GM23248 (cell line): ENCODE results near the gene XRCC5. TPM values are rescaled to one million over a fixed set of nuclear protein-coding genes. Genes with fewer than 3 reads are reported as not detected.

ENCODE experiments used
- DNase-seq: peaks from one replicate; pipeline ENCODE4 v3.0.0-alpha.2; 2015
- H2AFZ ChIP-seq: fragments of 200-600 bp; sonication (generic); 2 replicates; pipeline ENCODE4 v1.6.1; 2016; ENCODE audit warnings: antibody characterized with exemption
- H3F3A ChIP-seq: fragments of 200-600 bp; sonication (generic); 2 replicates; pipeline ENCODE4 v1.6.1; 2016; ENCODE audit warnings: mild to moderate bottlenecking, antibody characterized with exemption, mixed run types; ENCODE audit not compliant: insufficient read depth
- H3K27ac ChIP-seq: fragments of 200-600 bp; sonication (generic); 2 replicates; pipeline ENCODE4 v1.5.1; 2016; ENCODE audit warnings: mild to moderate bottlenecking
- H3K27me3 ChIP-seq: fragments of 200-600 bp; sonication (generic); replicated peaks from 2 replicates; pipeline ENCODE4 v1.6.1; 2016; ENCODE audit warnings: mild to moderate bottlenecking; ENCODE audit not compliant: insufficient read depth
- H3K36me3 ChIP-seq: fragments of 200-600 bp; sonication (generic); 2 replicates; pipeline ENCODE4 v1.6.1; 2016; ENCODE audit warnings: low read depth, mild to moderate bottlenecking
- H3K4me1 ChIP-seq: fragments of 200-600 bp; sonication (generic); 2 replicates; pipeline ENCODE4 v1.6.1; 2016; ENCODE audit warnings: mild to moderate bottlenecking; ENCODE audit not compliant: insufficient read depth
- H3K4me2 ChIP-seq: fragments of 200-600 bp; sonication (generic); one replicate; pipeline ENCODE4 v1.6.1; 2016; ENCODE audit warnings: mild to moderate bottlenecking; ENCODE audit not compliant: unreplicated experiment
- H3K4me3 ChIP-seq: fragments of 200-600 bp; sonication (generic); 2 replicates; pipeline ENCODE4 v1.5.1; 2016; ENCODE audit warnings: mild to moderate bottlenecking
- H3K79me2 ChIP-seq: fragments of 200-600 bp; sonication (generic); 2 replicates; pipeline ENCODE4 v1.6.1; 2016; ENCODE audit warnings: mild to moderate bottlenecking; ENCODE audit not compliant: insufficient read depth
- H3K9ac ChIP-seq: fragments of 200-600 bp; sonication (generic); 2 replicates; pipeline ENCODE4 v1.6.1; 2016; ENCODE audit warnings: mild to moderate bottlenecking
- H3K9me2 ChIP-seq: fragments of 200-600 bp; sonication (generic); 2 replicates; pipeline ENCODE4 v1.6.1; 2016; ENCODE audit warnings: mixed run types, mild to moderate bottlenecking, moderate library complexity; ENCODE audit not compliant: insufficient read depth
- H3K9me3 ChIP-seq: fragments of 200-600 bp; sonication (generic); one replicate; pipeline ENCODE4 v1.6.1; 2017; ENCODE audit warnings: low read depth
- H4K20me1 ChIP-seq: fragments of 200-600 bp; sonication (generic); 2 replicates; pipeline ENCODE4 v1.6.0; 2016; ENCODE audit not compliant: insufficient read depth
- EZH2 ChIP-seq: fragments of 200-600 bp; sonication (generic); IDR thresholded peaks from 2 replicates; pipeline ENCODE4 v1.6.1; 2018; ENCODE audit warnings: antibody characterized with exemption, mild to moderate bottlenecking; ENCODE audit not compliant: insufficient read depth, poor library complexity, severe bottlenecking
- EZH2phosphoT487 ChIP-seq: fragments of 200-600 bp; sonication (generic); IDR thresholded peaks from 2 replicates; pipeline ENCODE4 v1.6.1; 2018; ENCODE audit warnings: antibody characterized with exemption, moderate library complexity, mild to moderate bottlenecking, low read depth; ENCODE audit not compliant: insufficient read depth
- WGBS, 2 experiments: methylation state at CpG; one replicate each; pipeline ENCODE4 v1.1.6; 2015 to 2017; ENCODE audit warnings: low lambda C conversion rate in 2 of 2, low coverage in 1 of 2; ENCODE audit errors: missing lambda C conversion rate in 2 of 2; 5-methylcytosine and 5-hydroxymethylcytosine counted together
- in situ Hi-C: fragments of 300-500 bp; cut with MboI; formaldehyde crosslinking; loops from 2 replicates; pipeline ENCODE4 v1.15.0; 2020
- polyA plus RNA-seq: library from polyadenylated mRNA; unstranded; fragments of >200 nt; fragmentation: Nextera tagmentation; extraction: Ambion mirVana; gene quantifications from 2 replicates; pipeline ENCODE4 v1.2.1, GENCODE V29; 2016
- total RNA-seq: library from RNA; depleted of rRNA; stranded (reverse); fragments of >200 nt; shearing (Covaris generic); gene quantifications from 2 replicates; pipeline ENCODE4 v1.2.3, GENCODE V29; 2014

XRCC5 gene
- total and polyA plus RNA-seq, 2 experiments from 2014 or later: 197 to 249 TPM

DNA sequence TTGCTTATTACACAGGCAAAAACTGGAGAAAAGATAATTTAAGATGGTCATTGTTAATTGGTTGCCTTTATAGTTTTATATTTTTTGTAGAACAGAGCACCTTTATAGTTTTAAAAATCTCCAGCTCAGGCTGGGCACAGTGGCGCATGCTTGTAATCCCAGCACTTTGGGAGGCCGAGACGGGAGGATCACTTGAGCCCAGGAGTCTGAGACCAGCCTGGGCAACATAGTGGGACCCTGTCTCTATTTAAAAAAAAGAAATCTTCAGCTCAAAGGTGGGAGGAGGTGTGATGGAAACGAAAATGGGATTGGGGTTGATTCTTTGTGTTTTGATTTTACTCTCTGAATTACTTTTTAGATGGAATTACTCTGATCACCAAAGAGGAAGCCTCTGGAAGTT is 85.4 kb downstream of the XRCC5 start:
- Histone ChIP-seq H3K4me1 (peaks cover 24% of the 10 kb centered on the region), H3K4me2 (no peak overlapping the region), H3K36me3 (peaks cover 59% of the 10 kb centered on the region), H3K9me3 (no peaks in the 10 kb centered on the region), H2AFZ (no peak overlapping the region), H3K4me3 (no peak overlapping the region), H3K9me2 (no peaks in the 10 kb centered on the region), H3K9ac (no peak overlapping the region), H3K27me3 (no peaks in the 10 kb centered on the region), H3K79me2 (peaks cover 41% of the 10 kb centered on the region), H3F3A (peaks cover 47% of the 10 kb centered on the region), H4K20me1 (0 out of 2 replicates have a peak, but pooled peaks cover 3% of the 10 kb centered on the region), H3K27ac (no peak overlapping the region)
- 98 to 99% methylated on average over 4 of the region's 4 CpGs for WGBS, 2 experiments
- no peak for DNase-seq
- in situ Hi-C loops: no loop called here
- TF ChIP-seq EZH2phosphoT487: no peak
- TF ChIP-seq EZH2: no peak

DNA sequence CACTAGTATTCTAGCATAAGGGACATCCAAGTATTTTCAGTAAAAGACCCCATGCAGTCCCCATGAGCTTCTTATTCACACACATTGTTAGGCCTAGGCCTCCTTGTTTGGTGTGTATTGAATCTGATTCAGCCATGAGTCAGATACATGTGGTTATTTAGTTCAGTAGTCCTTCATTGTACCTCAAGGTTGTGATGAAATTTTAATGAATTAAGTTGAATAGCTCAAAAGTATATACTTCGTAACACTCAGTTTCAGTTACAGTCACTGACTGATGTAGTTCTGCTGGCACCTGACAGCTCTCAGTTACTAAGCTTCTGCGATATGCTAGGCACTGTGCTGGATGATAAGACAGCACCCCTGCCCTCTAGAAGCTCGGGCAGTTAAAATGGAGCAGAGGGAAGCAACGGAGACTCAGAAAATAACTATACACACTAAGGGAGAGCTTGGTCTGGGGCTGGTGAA is 86.4 kb downstream of the XRCC5 start:
- H3K27ac ChIP-seq: peak overlapping the region; percentile 72
- H4K20me1 ChIP-seq: no peaks in the 10 kb centered on the region
- peaks cover 67% of the 10 kb centered on the region for H3K36me3 ChIP-seq
- peak overlapping the region; percentile 52 for H3K4me2 ChIP-seq
- peak overlapping the region; percentile 30 for H3K4me3 ChIP-seq
- no peak overlapping the region for H2AFZ ChIP-seq
- WGBS, 2 experiments: 4 to 7% methylated on average over 4 of the region's 4 CpGs
- H3K9me2 ChIP-seq: no peaks in the 10 kb centered on the region
- H3K79me2 ChIP-seq: peaks cover 33% of the 10 kb centered on the region
- peak overlapping the region; percentile 48 for H3K9ac ChIP-seq
- peak; percentile 90 for DNase-seq
- in situ Hi-C loops: no loop called here
- H3K27me3 ChIP-seq: no peaks in the 10 kb centered on the region
- peak; percentile 97 for TF ChIP-seq EZH2phosphoT487
- no peak for TF ChIP-seq EZH2
- no peaks in the 10 kb centered on the region for H3K9me3 ChIP-seq
- H3K4me1 ChIP-seq: peaks cover 20% of the 10 kb centered on the region
- peaks cover 41% of the 10 kb centered on the region for H3F3A ChIP-seq

DNA sequence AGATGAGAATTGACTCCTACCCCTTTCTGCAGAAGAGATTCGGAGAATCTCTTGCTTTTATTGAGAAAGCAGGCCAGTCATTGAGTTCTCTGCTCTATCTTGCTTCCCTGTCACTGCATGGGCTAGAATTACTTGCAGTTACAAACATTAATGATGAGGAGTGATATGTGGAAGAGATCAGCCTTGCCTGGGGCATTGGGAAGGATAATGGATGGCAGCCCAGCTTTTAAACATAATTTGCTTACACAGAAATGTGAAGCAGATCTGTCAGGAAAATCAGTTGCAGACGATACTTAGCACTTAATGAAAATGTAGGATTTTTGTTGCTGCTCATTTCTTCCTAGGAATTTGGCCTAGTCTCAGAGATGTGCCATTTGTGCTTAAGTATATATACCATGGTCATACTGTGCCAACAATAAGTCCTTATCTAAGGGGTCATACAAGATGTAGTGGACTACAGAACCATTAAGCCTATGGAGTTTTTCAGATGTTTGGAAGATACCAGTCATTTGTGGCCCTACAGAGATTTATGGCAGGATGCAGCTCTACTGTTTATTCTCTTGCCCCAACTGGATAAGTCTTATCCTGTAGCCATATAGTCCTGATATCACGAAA is 92.7 kb downstream of the XRCC5 start:
- WGBS, 2 experiments: 74% methylated on average over 3 of the region's 3 CpGs
- Histone ChIP-seq H3K4me2 (no peak overlapping the region), H3K9me3 (no peaks in the 10 kb centered on the region), H3K4me3 (no peak overlapping the region), H3K36me3 (peaks cover 83% of the 10 kb centered on the region), H4K20me1 (peaks cover 4% of the 10 kb centered on the region; the same call in 1 of the 2 replicates), H3K27me3 (no peaks in the 10 kb centered on the region), H3K9me2 (no peaks in the 10 kb centered on the region), H3K9ac (no peak overlapping the region), H3K27ac (no peak overlapping the region), H2AFZ (no peak overlapping the region), H3K79me2 (peaks cover 32% of the 10 kb centered on the region), H3K4me1 (0 out of 2 replicates have a peak, but pooled peaks cover under 1% of the 10 kb centered on the region), H3F3A (peaks cover 10% of the 10 kb centered on the region)
- in situ Hi-C loops: no loop called here
- no peak for DNase-seq
- TF ChIP-seq EZH2phosphoT487 (no peak), EZH2 (no peak)

DNA sequence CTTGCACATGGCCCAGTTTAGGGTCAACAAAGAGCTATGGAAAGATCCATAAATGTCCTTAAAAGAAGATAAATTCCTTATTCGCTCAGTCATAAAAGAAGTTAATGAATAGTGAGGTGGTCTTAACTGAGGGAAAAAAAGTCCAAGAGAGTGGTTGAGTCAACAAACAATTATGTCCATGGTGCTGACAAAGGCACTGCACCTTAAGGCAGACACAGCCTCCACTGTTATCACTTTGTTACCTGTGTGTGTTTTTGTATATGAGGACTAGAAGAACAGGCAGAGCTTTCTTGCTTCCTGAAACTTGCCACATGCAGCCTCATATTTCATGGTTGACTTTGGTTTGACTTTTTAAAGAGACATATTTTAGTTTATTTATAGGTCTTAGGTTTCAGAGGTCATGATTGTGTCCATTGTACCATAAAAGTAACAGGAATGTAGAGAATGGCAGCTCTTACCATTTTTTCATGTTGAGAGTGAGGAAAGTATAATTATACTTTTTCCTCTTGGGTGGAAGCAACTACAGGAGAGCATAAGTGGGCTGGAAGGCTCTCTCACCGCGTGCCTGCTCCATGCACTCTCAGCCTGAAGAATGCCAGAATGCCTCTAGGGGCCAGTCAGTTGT is 93.6 kb downstream of the XRCC5 start:
- 97 to 100% methylated on average over 3 of the region's 3 CpGs for WGBS, 2 experiments
- in situ Hi-C loops: no loop called here

More for the DNA sequence above, 93.6 kb downstream of the XRCC5 start:
- Histone ChIP-seq H2AFZ (no peak overlapping the region), H4K20me1 (peaks cover 4% of the 10 kb centered on the region; the same call in 1 of the 2 replicates), H3K27ac (no peak overlapping the region), H3K79me2 (peaks cover 32% of the 10 kb centered on the region), H3K9ac (no peak overlapping the region), H3K27me3 (no peaks in the 10 kb centered on the region), H3K4me2 (no peak overlapping the region), H3K4me3 (no peak overlapping the region), H3K9me2 (no peaks in the 10 kb centered on the region), H3K9me3 (no peaks in the 10 kb centered on the region), H3K4me1 (no peaks in the 10 kb centered on the region), H3K36me3 (peaks cover 85% of the 10 kb centered on the region), H3F3A (peaks cover under 1% of the 10 kb centered on the region; the same call in 1 of the 2 replicates)
- TF ChIP-seq EZH2phosphoT487: no peak
- no peak for TF ChIP-seq EZH2
- DNase-seq: no peak
